Measurements from ENCODE around the gene SURF2.

- TF ChIP-seq CTCF (IDR thresholded peaks at IDR 0.05; ENCODE audit: insufficient read depth, low read depth, low read length): no peak
- no peak for TF ChIP-seq EZH2 (IDR thresholded peaks at IDR 0.05; ENCODE audit: insufficient read depth, low read length)
Observed at GRCh38 chr9:133339641-133340040, 16.7 kb upstream of the SURF2 start.
